Activated naive CD4-positive, alpha-beta T cell treated with anti-CD3 and anti-CD28 coated beads, Interleukin-2, amount 10 ng/mL, durations not matched to agents 7 days and 5 days (primary cell): ENCODE data around the gene C5.
"Not testable (repeated sequence)": the region's sequence is repeated elsewhere in the genome, so short reads cannot be mapped to it uniquely, and the experiment has no call there.

ENCODE experiments used
- CTCF ChIA-PET: fragments of 350-600 bp; sonication (Branson Sonifier 250); formaldehyde crosslinking; loops from one replicate; lab custom pipeline; 2021; ENCODE audit warnings: antibody characterized with exemption; lab: Charles Lee
- DNase-seq: peaks from one replicate; pipeline ENCODE4 v3.0.0-alpha.2; 2020
- H3K27ac Mint-ChIP-seq: one replicate; pipeline ENCODE4 v1.8.0; 2021; ENCODE audit warnings: mild to moderate bottlenecking, moderate library complexity, mixed read lengths
- H3K27me3 Mint-ChIP-seq: one replicate; pipeline ENCODE4 v1.8.0; 2021; ENCODE audit warnings: mild to moderate bottlenecking, mixed read lengths
- H3K36me3 Mint-ChIP-seq: one replicate; pipeline ENCODE4 v1.8.0; 2021; ENCODE audit warnings: mixed read lengths
- H3K4me1 Mint-ChIP-seq: one replicate; pipeline ENCODE4 v1.8.0; 2021; ENCODE audit warnings: mixed read lengths
- H3K4me3 Mint-ChIP-seq: one replicate; pipeline ENCODE4 v1.8.0; 2021; ENCODE audit warnings: mild to moderate bottlenecking, moderate library complexity, mixed read lengths
- H3K9me3 Mint-ChIP-seq: one replicate; pipeline ENCODE4 v1.8.0; 2021; ENCODE audit warnings: mixed read lengths

Gene C5

DNA sequence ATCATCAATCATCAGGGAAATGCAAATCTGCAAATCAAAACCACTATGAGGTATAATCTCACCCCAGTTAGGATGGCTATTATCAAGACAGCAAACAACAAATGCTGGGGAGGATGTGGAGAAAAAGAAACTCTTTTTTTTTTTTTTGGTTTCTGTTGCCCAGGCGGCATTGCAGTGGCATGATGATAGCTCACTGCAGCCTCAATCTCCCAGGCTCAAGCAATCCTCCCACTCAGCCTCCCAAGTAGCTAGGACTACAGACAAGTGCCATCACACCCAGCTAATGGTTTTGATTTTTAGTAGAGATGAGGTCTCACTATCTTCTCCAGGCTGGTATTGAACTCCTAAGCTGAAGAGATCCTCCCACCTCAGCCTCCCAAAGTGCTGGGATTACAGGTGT, 19.3 kb upstream of the C5 start:
- H3K9me3 Mint-ChIP-seq, result peaks cover 9% of the 10 kb centered on the region
- no peak for DNase-seq
- no peak overlapping the region for H3K4me3 Mint-ChIP-seq
- no peaks in the 10 kb centered on the region for H3K27me3 Mint-ChIP-seq
- H3K4me1 Mint-ChIP-seq, result peaks cover 38% of the 10 kb centered on the region
- CTCF ChIA-PET, result no interaction called here
- peaks cover 14% of the 10 kb centered on the region for H3K36me3 Mint-ChIP-seq
- H3K27ac Mint-ChIP-seq, result no peak overlapping the region

DNA sequence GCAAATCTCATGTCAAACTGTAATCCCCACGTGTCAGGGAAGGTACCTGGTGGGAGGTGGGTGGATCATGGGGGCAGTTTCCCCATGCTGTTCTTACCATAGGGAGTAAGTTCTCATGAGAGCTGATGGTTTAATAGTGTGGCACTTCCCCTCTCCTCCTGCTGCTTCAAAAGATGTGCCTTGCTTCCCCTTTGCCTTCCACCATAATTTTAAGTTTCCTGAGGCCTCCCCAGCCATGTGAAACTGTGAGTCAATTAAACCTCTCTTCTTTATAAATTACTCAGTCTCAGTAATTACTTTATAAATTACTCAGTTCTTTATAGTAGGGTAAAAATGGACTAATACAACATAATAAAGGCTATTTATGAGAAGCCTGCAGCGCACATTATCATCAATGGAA, 17.6 kb upstream of the C5 start:
- peaks cover 9% of the 10 kb centered on the region for H3K9me3 Mint-ChIP-seq
- no peak for DNase-seq
- H3K4me1 Mint-ChIP-seq, result peaks cover 30% of the 10 kb centered on the region
- CTCF ChIA-PET, result interaction anchor here (1.3 kb wide), 1 partner anchor 8 kb away, joined by 4 read pairs; no protein-coding TSS in a partner anchor
- H3K4me3 Mint-ChIP-seq, result no peak overlapping the region
- no peak overlapping the region for H3K27ac Mint-ChIP-seq
- H3K36me3 Mint-ChIP-seq, result peaks cover 14% of the 10 kb centered on the region
- no peaks in the 10 kb centered on the region for H3K27me3 Mint-ChIP-seq

DNA sequence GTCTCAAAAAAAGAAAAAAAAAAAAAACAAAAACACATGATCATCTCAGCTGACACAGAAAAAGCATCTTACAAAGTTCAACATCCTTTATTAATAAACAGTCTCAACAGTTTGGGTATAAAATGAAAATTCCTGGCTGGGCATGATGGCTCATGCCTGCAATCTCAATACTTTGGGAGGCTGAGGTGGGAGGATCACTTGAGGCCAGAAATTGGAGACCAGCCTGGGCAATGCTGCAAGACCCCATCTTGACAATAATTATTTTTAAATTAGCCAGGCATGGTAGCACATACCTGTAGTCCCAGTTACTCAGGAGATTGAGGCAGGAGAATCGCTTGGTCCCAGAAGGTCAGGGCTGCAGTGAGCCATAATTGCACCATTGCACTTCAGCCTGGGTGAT, 16.8 kb upstream of the C5 start:
- Mint-ChIP-seq H3K4me3 (no peak overlapping the region), H3K27ac (no peak overlapping the region), H3K9me3 (peaks cover 9% of the 10 kb centered on the region), H3K36me3 (peaks cover 14% of the 10 kb centered on the region), H3K27me3 (no peaks in the 10 kb centered on the region), H3K4me1 (peaks cover 27% of the 10 kb centered on the region)
- CTCF ChIA-PET, result no interaction called here
- no peak for DNase-seq

DNA sequence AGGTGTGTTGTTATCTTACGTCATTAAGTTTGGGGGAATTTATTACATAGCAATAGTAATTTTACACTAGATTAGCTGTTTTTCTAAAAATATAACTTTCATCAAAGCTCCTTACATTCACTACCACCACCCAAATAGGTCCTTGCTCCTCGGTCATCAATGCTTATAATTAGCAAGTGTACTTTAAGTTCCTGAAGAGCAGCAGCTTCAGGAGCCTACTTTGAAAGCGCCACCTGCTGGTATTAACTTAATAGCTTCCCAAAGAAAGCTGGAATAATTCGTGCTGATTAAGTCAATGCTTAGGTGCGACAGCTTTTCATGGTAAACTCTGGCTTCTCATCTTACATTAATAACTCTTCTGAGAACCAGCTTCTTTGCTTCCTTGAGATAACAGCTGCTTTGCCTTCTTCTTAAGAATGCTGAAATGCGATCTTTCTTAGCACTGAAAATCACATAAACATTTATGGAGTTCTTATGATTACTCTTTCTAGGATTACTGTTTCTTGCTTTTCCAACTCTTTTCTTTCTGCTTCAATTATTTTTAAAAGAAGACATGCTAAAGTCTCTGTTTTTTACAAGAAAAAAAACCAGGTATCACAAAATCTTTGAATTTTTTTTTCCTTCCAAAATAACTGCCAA, 10.0 kb upstream of the C5 start:
- Mint-ChIP-seq H3K27me3 (no peaks in the 10 kb centered on the region), H3K27ac (no peak overlapping the region), H3K9me3 (no peaks in the 10 kb centered on the region), H3K36me3 (no peaks in the 10 kb centered on the region), H3K4me3 (no peak overlapping the region), H3K4me1 (peaks cover 13% of the 10 kb centered on the region)
- CTCF ChIA-PET, result interaction anchor here (0.7 to 5.7 kb wide), 33 partner anchors 8 to 440 kb away, joined by 3 to 45 read pairs (median 4); partner anchors contain the start of genes C5, CNTRL and MEGF9
- peak; percentile 35 for DNase-seq

DNA sequence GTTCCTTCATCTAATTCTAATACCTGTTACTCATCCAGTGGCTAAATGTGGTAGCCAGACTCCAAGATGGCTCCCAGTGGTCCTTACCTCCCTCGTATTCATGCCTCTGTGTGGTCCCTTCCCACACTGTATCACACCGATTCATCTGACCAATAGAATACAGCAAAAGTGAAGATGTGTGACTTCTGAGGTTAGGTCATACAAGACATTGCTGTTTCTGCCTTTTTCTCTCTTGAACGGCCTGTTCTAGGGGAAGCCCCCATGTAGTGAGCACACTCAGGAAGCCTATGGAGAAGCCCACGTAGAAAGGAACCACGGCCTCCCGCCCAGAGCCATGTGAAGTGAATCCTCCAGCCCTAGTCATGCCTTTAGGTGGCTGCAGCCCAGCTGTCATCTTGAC, 9.4 kb upstream of the C5 start:
- Mint-ChIP-seq H3K27me3 (no peaks in the 10 kb centered on the region), H3K36me3 (no peaks in the 10 kb centered on the region), H3K27ac (no peak overlapping the region), H3K9me3 (no peaks in the 10 kb centered on the region), H3K4me3 (no peak overlapping the region), H3K4me1 (peaks cover 13% of the 10 kb centered on the region)
- CTCF ChIA-PET, result interaction anchor here (0.7 to 5.7 kb wide), 32 partner anchors 8 to 440 kb away, joined by 3 to 45 read pairs (median 4); partner anchors contain the start of genes C5, CNTRL and MEGF9
- DNase-seq, result no peak

DNA sequence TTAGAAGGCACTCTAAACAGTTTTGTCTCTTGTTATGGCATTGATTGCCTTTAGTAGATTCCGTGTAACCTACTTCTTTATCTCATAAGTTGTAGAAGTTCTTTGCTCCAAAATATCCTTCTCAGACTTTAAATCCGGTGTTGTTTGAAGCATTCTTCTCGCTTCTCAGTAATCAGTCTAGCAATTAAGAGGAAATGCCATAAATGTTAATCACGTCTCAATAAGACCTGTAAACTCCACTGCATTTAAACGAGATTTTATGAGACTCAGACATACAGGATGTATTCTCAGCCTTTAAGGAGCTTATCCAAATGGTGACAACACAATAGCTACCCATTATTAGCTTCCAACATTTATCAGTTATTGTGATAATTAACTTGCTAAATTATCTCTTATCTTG, 7.7 kb upstream of the C5 start:
- H3K27me3 Mint-ChIP-seq, result no peaks in the 10 kb centered on the region
- H3K9me3 Mint-ChIP-seq, result no peaks in the 10 kb centered on the region
- CTCF ChIA-PET, result interaction anchor here (0.9 to 5.7 kb wide), 3 partner anchors 14 to 309 kb away, joined by 3 to 42 read pairs (median 27); no protein-coding TSS in a partner anchor
- H3K27ac Mint-ChIP-seq, result no peak overlapping the region
- H3K4me3 Mint-ChIP-seq, result no peak overlapping the region
- H3K4me1 Mint-ChIP-seq, result peaks cover 8% of the 10 kb centered on the region
- no peak for DNase-seq
- no peaks in the 10 kb centered on the region for H3K36me3 Mint-ChIP-seq

DNA sequence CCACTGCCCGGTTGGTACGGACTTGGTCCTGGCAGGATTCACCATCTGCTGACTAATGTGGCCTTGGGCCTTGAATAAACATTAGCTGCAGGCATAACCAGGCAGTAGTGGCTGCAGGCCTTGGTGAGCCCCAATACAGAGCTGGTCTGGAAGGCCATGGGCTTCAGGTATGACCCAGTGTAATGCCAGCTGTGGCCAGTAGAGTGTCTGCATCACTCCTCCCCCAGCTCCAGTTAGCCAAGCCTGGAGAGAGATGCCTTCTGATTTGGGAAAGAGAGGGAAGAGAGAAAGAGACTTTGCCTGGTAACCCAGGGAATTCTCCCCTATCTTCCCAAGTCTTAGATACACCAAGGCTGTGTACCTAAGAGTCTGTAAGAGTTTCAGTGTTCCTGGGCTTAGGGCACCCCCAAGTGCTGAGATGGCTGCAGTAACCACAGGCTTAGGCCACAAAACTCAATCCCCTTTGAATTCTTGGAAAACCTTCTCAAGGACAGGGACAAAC, 5.6 kb upstream of the C5 start:
- H3K4me3 Mint-ChIP-seq, result no peak overlapping the region
- CTCF ChIA-PET, result interaction anchor here (1.0 to 2.2 kb wide), 5 partner anchors 9 to 300 kb away, joined by 3 to 10 read pairs (median 3); no protein-coding TSS in a partner anchor
- no peaks in the 10 kb centered on the region for H3K9me3 Mint-ChIP-seq
- H3K4me1 Mint-ChIP-seq, result peaks cover 2% of the 10 kb centered on the region
- H3K36me3 Mint-ChIP-seq, result no peaks in the 10 kb centered on the region
- no peaks in the 10 kb centered on the region for H3K27me3 Mint-ChIP-seq
- no peak overlapping the region for H3K27ac Mint-ChIP-seq
- peak; percentile 26 for DNase-seq

DNA sequence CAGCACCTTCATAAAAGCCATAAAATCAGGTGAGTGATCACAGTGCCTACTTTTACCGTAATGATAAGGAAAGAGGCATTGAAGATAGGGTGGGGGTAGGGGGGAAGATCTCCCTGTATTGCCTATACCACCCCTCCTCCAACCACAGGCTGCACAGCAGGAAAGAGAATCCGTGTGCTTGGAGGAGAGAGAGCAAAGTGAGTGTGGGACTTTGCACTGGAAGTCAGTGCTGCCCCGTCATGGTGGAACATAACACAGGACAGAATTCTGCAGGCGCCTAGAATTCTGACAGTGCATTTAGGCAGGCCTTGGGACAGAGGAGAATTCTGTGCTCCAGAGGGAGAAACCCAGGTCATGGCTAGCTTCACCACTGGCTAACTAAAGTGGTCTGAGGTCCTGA, 3.5 kb upstream of the C5 start:
- H3K36me3 Mint-ChIP-seq, result no peaks in the 10 kb centered on the region
- H3K27ac Mint-ChIP-seq, result no peak overlapping the region
- no peaks in the 10 kb centered on the region for H3K27me3 Mint-ChIP-seq
- CTCF ChIA-PET, result no interaction called here
- H3K9me3 Mint-ChIP-seq, result no peaks in the 10 kb centered on the region
- no peak for DNase-seq
- no peak overlapping the region for H3K4me3 Mint-ChIP-seq
- no peaks in the 10 kb centered on the region for H3K4me1 Mint-ChIP-seq

DNA sequence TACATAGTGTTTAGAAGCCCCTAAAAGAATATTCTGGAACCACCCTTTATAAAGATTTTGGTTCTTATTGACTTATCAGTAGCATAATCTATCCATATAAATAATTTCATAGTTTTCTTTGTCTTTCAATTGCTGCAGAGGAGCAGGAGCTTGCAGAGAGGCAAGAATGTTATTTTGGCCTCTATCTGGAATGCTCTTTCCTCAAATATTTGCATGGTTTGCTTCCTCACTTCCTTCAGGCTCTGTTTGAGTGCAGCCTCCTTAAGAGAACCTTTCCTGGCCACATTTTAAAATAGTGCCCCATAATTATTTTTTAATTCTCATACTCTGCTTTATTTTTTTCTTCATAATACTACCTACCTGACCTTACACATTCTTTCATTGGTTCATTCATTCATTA, 1.5 kb downstream of the C5 start:
- no peaks in the 10 kb centered on the region for H3K4me1 Mint-ChIP-seq
- no peaks in the 10 kb centered on the region for H3K27me3 Mint-ChIP-seq
- H3K36me3 Mint-ChIP-seq, result no peaks in the 10 kb centered on the region
- H3K9me3 Mint-ChIP-seq, result no peaks in the 10 kb centered on the region
- H3K4me3 Mint-ChIP-seq, result no peak overlapping the region
- DNase-seq, result no peak
- CTCF ChIA-PET, result interaction anchor here (2.6 kb wide), 1 partner anchor 11 kb away, joined by 9 read pairs; no protein-coding TSS in a partner anchor
- no peak overlapping the region for H3K27ac Mint-ChIP-seq

DNA sequence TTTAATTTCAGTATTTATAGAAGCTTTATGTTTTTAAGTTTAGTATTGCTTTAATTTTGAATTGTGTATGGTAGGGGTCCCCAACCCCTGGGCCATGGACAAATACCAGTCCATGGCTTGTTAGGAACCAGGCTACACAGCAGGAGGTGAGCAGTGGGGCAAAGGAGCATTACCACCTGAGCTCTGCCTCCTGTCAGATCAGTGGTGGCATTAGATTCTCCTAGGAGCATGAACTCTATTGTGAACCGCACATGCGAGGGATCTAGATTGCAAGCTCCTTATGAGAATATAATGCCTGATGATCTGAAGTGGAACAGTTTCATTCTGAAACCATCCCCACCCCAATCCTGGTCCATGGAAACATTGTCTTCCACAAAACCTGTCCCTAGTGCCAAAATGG, 1.9 kb downstream of the C5 start:
- CTCF ChIA-PET, result interaction anchor here (2.6 kb wide), 1 partner anchor 12 kb away, joined by 9 read pairs; no protein-coding TSS in a partner anchor
- Mint-ChIP-seq H3K27me3 (no peaks in the 10 kb centered on the region), H3K4me3 (no peak overlapping the region), H3K36me3 (no peaks in the 10 kb centered on the region), H3K4me1 (no peaks in the 10 kb centered on the region), H3K9me3 (no peaks in the 10 kb centered on the region), H3K27ac (no peak overlapping the region)
- no peak for DNase-seq

DNA sequence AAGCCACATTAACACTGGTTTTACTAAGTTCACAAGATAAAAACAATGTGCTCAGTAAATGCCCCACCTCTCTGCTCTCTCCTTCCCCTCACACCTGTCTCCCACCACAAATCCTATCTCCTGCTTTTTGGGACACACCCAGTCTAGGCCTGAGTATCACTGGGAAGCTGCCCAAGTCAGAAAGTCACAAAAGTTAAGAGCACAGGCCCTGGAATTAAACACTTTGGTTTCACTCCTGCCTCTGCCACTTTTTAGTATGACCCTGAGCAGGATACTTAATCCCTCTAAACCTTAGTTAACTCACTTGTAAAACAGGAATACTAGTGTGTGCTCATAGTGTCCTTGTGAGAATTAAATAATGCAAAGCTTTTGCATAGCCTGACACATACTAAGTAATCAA, 11.3 kb downstream of the C5 start:
- no peaks in the 10 kb centered on the region for H3K36me3 Mint-ChIP-seq
- no peaks in the 10 kb centered on the region for H3K9me3 Mint-ChIP-seq
- DNase-seq, result no peak
- H3K27me3 Mint-ChIP-seq, result peaks cover 1% of the 10 kb centered on the region
- H3K4me1 Mint-ChIP-seq, result peaks cover 3% of the 10 kb centered on the region
- H3K27ac Mint-ChIP-seq, result no peak overlapping the region
- CTCF ChIA-PET, result interaction anchor here (1.4 kb wide), 1 partner anchor 21 kb away, joined by 4 read pairs; no protein-coding TSS in a partner anchor
- H3K4me3 Mint-ChIP-seq, result no peak overlapping the region

DNA sequence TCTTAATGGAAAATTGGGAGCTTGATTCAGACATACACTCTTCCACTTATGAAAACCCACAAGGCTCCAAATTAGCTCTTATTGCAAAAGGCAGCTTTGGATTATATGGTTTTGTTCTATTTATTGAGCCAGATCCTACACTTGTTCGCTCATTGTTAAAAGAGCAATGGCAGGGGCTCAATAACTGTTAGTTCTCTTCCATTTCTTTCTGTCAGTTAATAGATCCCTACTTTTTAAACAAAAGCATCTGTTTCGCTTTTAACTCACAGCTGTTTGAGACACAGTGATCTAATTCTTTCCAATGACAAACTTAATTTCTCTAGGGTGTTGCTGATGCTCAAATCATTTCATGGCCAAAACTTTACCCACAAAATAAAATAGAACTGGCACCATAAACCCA, 11.7 kb downstream of the C5 start:
- no peak overlapping the region for H3K4me3 Mint-ChIP-seq
- no peaks in the 10 kb centered on the region for H3K9me3 Mint-ChIP-seq
- H3K4me1 Mint-ChIP-seq, result peaks cover 3% of the 10 kb centered on the region
- H3K27me3 Mint-ChIP-seq, result peaks cover 3% of the 10 kb centered on the region
- no peak overlapping the region for H3K27ac Mint-ChIP-seq
- H3K36me3 Mint-ChIP-seq, result no peaks in the 10 kb centered on the region
- DNase-seq, result no peak
- CTCF ChIA-PET, result interaction anchor here (0.9 to 1.4 kb wide), 2 partner anchors 22 to 283 kb away, joined by 3 to 4 read pairs; no protein-coding TSS in a partner anchor

DNA sequence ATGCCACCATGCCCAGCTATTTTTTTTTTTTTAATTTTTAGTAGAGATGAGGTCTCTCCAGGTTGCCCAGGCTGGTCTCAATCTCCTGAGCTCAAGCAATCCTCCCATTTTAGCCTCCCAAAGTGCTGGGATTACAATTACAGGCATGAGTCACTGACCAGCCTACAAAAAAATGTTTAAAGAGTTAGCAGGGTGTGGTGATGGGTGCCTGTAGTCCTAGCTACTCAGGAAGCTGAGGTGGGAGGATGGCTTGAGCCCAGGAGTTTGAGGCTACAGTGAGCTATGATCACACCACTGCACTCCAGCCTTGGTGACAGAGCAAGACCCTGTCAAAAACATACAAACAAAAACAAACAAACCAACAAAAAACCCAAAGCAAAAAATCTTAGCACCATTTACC, 14.4 kb downstream of the C5 start:
- H3K9me3 Mint-ChIP-seq, H3K36me3 Mint-ChIP-seq, DNase-seq, H3K27me3 Mint-ChIP-seq, H3K4me3 Mint-ChIP-seq, H3K27ac Mint-ChIP-seq, H3K4me1 Mint-ChIP-seq: not testable (repeated sequence)
- CTCF ChIA-PET, result interaction anchor here (1.5 to 1.9 kb wide), 2 partner anchors 25 to 54 kb away, joined by 6 to 10 read pairs; no protein-coding TSS in a partner anchor

DNA sequence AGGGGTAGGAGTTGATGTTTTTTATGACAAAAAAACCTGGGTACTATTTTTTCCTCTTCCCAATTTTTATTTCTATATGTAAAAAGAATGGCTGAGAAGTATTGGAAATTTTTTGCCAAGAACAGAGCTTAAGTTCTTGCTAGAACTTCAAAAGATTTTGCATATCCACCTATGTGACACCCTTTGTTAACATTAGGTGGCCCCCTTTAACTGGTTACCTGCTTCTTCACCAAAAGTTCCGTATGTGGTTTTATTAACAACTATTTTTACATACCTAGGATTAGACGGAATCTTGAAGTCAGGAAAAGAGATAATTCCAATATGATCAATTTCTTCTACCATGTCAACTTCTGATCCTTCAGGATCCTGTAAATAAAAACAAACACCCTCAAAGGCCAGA, 15.5 kb downstream of the C5 start:
- no peak for DNase-seq
- Mint-ChIP-seq H3K27me3 (peaks cover 3% of the 10 kb centered on the region), H3K4me3 (no peak overlapping the region), H3K27ac (no peak overlapping the region), H3K9me3 (no peaks in the 10 kb centered on the region), H3K36me3 (no peaks in the 10 kb centered on the region), H3K4me1 (peaks cover 3% of the 10 kb centered on the region)
- CTCF ChIA-PET, result interaction anchor here (0.7 kb wide), 1 partner anchor 25 kb away, joined by 3 read pairs; no protein-coding TSS in a partner anchor

DNA sequence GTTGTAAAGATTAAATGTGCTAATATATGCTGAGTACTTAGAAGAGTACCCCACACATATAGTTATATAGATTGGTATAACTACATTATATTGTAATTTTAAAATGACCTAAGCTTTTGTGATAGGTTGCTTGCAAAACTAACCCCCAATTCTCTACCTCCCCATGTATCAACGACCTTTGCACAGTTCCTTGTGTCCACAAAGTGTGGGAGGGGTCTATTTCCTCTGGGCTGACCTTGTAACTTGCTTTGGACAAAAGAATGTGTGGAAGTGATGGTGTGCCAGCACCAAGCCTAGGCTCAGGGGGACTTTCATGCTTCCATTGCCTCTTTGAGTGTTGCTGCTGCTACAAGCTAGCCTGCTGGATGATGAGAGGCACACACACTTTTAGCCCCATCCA, 20.6 kb downstream of the C5 start:
- CTCF ChIA-PET, result interaction anchor here (1.1 kb wide), 1 partner anchor 48 kb away, joined by 3 read pairs; no protein-coding TSS in a partner anchor

More for the DNA sequence above, 20.6 kb downstream of the C5 start:
- Mint-ChIP-seq H3K27me3 (peaks cover 3% of the 10 kb centered on the region), H3K9me3 (no peaks in the 10 kb centered on the region), H3K4me3 (no peak overlapping the region), H3K4me1 (no peaks in the 10 kb centered on the region), H3K27ac (no peak overlapping the region), H3K36me3 (no peaks in the 10 kb centered on the region)
- no peak for DNase-seq
